A549 treated with Mapracorat at 1 μM for 4 hours (cell line): ENCODE measurements around the gene DNAJC5G. TPM values are rescaled to one million over a fixed set of nuclear protein-coding genes. Genes with fewer than 3 reads are reported as not detected.

Experiments
- total RNA-seq: library from RNA; stranded (reverse); fragments of 200-300 nt; extraction: Qiagen RNA extraction; gene quantifications from 5 replicates; pipeline ENCODE4 v1.2.3, GENCODE V29; 2022

Gene DNAJC5G, protein sequence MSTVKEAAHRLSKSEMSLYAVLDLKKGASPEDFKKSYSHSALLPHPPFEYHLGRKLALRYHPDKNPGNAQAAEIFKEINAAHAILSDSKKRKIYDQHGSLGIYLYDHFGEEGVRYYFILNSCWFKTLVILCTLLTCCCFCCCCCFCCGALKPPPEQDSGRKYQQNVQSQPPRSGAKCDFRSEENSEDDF
- not detected in 5 replicates for total RNA-seq

DNA sequence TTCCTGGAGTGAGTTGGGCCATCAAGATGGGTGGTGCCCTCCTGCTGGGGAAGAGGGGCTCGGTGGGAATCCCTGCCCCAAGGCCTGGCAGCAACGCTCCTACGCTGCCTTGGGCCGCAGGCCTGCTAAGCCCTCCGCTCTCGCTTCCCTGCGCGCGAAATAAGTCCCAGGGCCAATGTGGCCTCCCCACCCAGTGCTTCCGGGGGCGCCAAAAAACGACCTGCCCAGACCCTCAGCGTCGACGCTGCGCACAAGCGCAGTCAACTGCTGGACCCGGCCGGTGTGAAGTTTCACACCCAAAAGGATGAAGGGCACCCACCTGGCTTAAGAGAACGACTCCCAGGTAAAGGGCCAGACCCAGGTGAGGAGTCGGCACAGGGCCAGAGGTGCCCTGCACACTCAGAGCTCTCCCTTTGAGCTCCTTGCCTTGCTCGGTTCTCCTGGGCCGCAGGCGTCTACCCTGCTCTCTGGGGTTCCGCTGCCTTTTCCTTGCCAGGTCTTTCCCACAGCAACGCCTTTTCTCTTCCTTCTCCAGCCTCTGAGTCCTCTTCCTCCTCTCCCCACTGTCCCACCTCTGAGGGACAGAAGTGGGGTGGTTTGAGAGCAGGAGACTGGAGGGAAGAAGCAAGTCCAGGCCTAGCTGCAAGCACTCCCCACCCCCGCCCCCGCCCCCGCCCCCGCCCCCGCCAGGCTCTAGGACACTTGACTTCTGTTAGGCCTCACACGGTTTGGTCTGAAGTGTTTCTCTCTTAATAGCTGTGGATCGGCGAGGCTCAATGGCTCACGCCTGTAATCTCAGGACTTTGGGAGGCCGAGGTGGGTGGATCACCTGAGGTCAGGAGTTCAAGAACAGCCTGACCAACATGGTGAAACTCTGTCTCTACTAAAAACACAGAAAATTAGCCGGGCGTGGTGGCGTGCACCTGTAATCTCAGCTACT lies at the start of gene DNAJC5G:
TSS of gene DNAJC5G (plus strand) at position 223 of the 940 bp plus-strand sequence. CDS start 1,296 bp downstream, outside the sequence.

DNA sequence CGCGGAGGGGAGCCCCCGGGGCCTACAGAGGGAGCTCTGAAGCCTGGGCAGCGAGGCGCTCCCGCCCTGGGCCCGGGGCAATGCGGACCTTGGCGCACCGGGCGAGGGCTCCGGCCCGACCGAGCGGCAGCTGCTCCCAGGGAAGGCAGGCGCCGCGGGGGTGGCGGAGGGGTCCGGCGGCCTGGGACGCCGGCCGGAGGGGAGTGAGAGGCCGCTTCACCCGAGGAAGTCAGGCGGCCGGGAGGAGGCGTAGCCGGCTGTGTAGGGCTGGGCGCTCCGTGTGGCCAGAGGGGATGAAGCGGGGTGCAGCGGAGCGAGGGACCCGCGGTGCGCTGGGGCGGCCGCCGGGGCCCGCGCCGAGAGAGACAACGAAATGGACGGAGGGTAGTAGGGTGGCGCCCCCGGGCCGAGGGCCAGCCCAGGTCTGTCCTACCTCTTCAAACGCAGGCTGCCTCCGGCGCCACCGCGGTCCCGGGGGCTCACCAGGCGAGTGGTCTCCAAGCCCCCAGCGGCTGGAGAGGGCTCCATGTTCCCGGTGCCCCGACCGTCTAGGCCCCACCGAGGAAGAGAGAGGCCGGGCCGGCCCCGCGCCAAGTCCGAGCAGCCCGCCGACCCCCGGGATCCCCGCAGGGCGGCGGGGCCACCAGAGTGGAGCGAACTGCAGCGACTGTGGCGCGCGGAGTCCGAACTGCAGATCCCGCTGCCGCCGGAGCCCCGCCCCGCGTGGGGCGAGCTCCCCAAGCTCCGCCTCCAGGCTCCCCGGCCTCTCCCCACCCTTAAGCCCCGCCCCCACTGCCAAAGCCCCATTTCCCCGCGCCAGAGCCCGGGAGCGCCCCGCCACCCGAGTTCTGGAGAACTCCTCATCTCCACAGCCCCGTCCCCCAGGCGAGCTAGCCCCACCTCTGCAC lies 12.6 kb upstream of the DNAJC5G start, which contains the start of gene SLC30A3:
TSS of gene SLC30A3 (minus strand) at position 669 of the 908 bp plus-strand sequence. CDS start at position 528, 141 bp downstream.

DNA sequence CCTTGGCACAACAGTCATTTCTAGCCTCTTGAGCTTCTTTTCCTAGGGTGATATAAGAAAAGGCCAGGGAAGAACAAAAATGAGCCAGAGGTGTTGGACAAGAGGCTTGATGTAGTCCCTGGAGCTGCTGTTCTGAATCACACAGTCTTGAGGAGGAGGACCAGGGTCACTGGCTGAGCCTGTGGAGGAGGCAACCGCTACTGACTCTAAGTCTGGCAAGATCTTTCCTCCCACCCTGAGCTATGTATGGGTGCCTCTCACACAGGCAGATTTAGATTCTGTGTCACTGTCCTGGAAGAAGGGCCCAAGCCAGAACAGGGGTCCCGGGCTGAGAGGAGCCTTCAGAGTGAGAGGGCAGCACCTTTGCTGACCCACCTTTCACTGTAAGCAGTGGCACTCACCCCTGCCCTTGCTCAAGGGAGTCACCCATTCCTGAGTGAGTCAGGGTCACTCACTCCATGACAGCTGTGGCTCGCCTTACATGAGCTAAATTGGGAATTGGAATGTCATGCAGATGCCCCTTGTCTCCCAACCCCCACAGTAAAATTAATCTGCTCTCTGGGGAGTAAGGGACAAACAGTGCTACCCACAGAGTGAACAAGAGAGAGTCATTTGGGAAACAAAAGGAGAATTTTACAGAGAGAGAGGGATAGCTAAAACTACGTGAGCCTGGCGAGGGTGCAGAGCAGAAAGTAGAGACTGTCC lies 6.8 kb downstream of the DNAJC5G start, which contains the start of gene TRIM54:
TSS of gene TRIM54 (plus strand) at position 575 of the 705 bp plus-strand sequence. CDS start 303 bp downstream, outside the sequence.

DNA sequence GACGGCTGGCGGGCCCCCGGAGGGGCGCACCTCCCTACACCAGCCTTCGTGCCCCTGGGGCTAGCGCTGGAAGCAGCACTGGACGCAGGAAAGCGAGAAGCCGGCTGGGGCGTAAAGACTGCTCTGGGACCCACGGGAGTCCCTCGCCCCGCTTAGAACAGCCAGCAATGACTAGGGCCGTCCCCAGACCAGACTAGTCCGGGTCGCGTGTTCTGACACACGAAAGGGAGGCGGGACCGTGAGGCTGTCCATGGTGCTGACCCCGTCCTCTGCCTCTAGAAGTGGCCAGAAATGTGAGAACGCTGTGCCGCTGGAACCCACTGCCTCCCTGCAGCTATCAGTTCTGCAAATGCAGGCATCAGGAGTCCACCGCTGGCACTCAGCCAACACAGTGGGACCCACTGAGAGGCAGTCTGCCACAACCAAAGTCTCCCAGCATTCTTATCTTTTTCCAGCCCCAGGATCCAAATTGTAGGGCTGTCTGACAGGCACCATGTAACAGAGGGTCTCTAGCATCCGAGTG lies 33.2 kb downstream of the DNAJC5G start, which contains the start of gene UCN:
TSS of gene UCN (minus strand) at position 87 of the 523 bp plus-strand sequence. CDS start 550 bp downstream, outside the sequence.

DNA sequence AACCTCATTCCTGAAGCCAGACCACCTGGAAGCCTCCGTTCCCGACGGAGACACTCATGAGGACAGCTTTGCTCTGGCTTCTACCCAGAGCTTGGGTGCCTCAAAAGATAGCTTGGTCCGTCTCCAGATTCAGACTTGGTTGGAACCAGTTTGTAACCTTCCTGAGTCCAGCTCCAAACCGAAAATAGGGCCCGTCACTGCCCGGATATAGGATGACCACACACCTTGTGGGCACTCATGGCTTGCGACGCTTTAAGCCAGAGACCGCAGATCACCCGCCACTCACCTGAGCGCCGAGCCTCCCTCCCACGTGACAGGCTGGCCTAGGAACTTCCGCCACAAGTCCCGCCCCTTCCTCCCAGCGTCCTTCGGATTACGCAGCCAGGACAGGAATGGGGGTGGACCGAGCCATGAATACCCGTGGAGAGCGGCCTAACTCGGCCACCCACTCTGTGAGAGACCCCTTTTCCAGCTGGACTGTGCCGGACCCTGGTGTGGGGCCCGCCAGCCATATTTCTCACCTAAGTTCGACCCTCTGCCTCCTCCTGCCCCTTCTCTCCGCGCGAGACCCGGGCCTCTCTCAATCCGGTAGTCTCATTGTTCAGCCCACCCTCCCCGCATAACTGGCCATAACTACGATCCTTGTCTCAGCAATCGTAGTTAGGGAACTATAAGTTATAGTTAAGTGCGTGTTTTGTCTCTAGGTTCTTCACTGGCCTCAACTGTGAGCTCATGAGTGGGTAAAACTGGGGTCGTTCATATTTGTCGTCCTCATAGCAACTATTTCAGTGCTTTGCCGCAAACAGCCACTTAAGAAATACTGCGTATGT lies 47.7 kb downstream of the DNAJC5G start, which contains the start of gene MPV17:
TSS of gene MPV17 (minus strand) at position 332 of the 830 bp plus-strand sequence. CDS start 580 bp downstream, outside the sequence.

Other genes with a start within 250 kb of the DNAJC5G start
- gene TMEM214, start 242.5 kb upstream of the DNAJC5G start, total RNA-seq = 53.5 to 68.3 TPM (median 65.9 TPM) in 5 replicates
- 28.1 to 32.0 TPM (median 30.4 TPM) in 5 replicates for gene AGBL5, start 223.8 kb upstream of the DNAJC5G start, total RNA-seq
- 539 to 642 TPM (median 562 TPM) in 5 replicates for gene OST4, start 203.8 kb upstream of the DNAJC5G start, total RNA-seq
- gene EMILIN1, start 196.8 kb upstream of the DNAJC5G start, total RNA-seq = 0.27 to 0.56 TPM (median 0.47 TPM) in 5 replicates
- 7.6 to 10.4 TPM (median 10.2 TPM) in 5 replicates for gene KHK, start 188.7 kb upstream of the DNAJC5G start, total RNA-seq
- 7.3 to 9.0 TPM (median 8.4 TPM) in 5 replicates for gene CGREF1, start 156.3 kb upstream of the DNAJC5G start, total RNA-seq
- gene ABHD1, start 151.6 kb upstream of the DNAJC5G start, total RNA-seq = 0.77 to 2.1 TPM (median 1.5 TPM) in 5 replicates
- 44.7 to 60.1 TPM (median 58.3 TPM) in 5 replicates for gene PREB, start 140.8 kb upstream of the DNAJC5G start, total RNA-seq
- not detected in 5 replicates for gene PRR30, start 136.0 kb upstream of the DNAJC5G start, total RNA-seq
- not detected in 5 replicates for gene TCF23, start 126.4 kb upstream of the DNAJC5G start, total RNA-seq
- gene ATRAID, start 63.4 kb upstream of the DNAJC5G start, total RNA-seq = 206 to 230 TPM (median 222 TPM) in 5 replicates
- gene SLC5A6, start 63.2 kb upstream of the DNAJC5G start, total RNA-seq = 61.6 to 71.0 TPM (median 63.7 TPM) in 5 replicates
- 51.1 to 65.2 TPM (median 61.1 TPM) in 5 replicates for gene CAD, start 58.1 kb upstream of the DNAJC5G start, total RNA-seq
- gene SLC30A3, start 12.4 kb upstream of the DNAJC5G start, total RNA-seq = 2.1 to 4.0 TPM (median 3.3 TPM) in 5 replicates
- 0.70 to 1.3 TPM (median 0.91 TPM) in 5 replicates for gene TRIM54, start 7.0 kb downstream of the DNAJC5G start, total RNA-seq
- gene UCN, start 33.0 kb downstream of the DNAJC5G start, total RNA-seq = 0.30 to 2.8 TPM (median 1.4 TPM) in 5 replicates
- 76.5 to 95.8 TPM (median 85.5 TPM) in 5 replicates for gene MPV17, start 47.7 kb downstream of the DNAJC5G start, total RNA-seq
- gene GTF3C2, start 81.3 kb downstream of the DNAJC5G start, total RNA-seq = 55.1 to 62.9 TPM (median 59.6 TPM) in 5 replicates
- 53.2 to 61.0 TPM (median 54.0 TPM) in 5 replicates for gene EIF2B4, start 94.9 kb downstream of the DNAJC5G start, total RNA-seq
- 134 to 145 TPM (median 142 TPM) in 5 replicates for gene SNX17, start 95.2 kb downstream of the DNAJC5G start, total RNA-seq
- 9.7 to 14.7 TPM (median 13.5 TPM) in 5 replicates for gene ZNF513, start 105.3 kb downstream of the DNAJC5G start, total RNA-seq
- gene PPM1G, start 134.2 kb downstream of the DNAJC5G start, total RNA-seq = 153 to 166 TPM (median 156 TPM) in 5 replicates
- 123 to 138 TPM (median 130 TPM) in 5 replicates for gene NRBP1, start 153.2 kb downstream of the DNAJC5G start, total RNA-seq
- 0.22 to 0.70 TPM (median 0.42 TPM) in 4 of 5 replicates, not detected in the other for gene KRTCAP3, start 166.9 kb downstream of the DNAJC5G start, total RNA-seq
- gene IFT172, start 214.3 kb downstream of the DNAJC5G start, total RNA-seq = 6.6 to 9.6 TPM (median 7.2 TPM) in 5 replicates
- gene FNDC4, start 219.8 kb downstream of the DNAJC5G start, total RNA-seq = 3.5 to 5.3 TPM (median 3.8 TPM) in 5 replicates
- gene GCKR, start 221.4 kb downstream of the DNAJC5G start, total RNA-seq = 0.12 to 0.36 TPM (median 0.32 TPM) in 3 of 5 replicates, not detected in the others